GM18519 (cell line): Measurements from ENCODE around the gene TMEM120B.

Experiments
- ATAC-seq: cut with Tn5 transposase; IDR thresholded peaks from one replicate; pipeline ENCODE4 v1.9.1; 2021; ENCODE audit warnings: mild to moderate bottlenecking, moderate library complexity; ENCODE audit not compliant: unreplicated experiment, low FRiP score

The TMEM120B gene

GRCh38 chr12:121812320-121812871 is 99.8 kb downstream of the TMEM120B start:
- no peak for ATAC-seq

DNA sequence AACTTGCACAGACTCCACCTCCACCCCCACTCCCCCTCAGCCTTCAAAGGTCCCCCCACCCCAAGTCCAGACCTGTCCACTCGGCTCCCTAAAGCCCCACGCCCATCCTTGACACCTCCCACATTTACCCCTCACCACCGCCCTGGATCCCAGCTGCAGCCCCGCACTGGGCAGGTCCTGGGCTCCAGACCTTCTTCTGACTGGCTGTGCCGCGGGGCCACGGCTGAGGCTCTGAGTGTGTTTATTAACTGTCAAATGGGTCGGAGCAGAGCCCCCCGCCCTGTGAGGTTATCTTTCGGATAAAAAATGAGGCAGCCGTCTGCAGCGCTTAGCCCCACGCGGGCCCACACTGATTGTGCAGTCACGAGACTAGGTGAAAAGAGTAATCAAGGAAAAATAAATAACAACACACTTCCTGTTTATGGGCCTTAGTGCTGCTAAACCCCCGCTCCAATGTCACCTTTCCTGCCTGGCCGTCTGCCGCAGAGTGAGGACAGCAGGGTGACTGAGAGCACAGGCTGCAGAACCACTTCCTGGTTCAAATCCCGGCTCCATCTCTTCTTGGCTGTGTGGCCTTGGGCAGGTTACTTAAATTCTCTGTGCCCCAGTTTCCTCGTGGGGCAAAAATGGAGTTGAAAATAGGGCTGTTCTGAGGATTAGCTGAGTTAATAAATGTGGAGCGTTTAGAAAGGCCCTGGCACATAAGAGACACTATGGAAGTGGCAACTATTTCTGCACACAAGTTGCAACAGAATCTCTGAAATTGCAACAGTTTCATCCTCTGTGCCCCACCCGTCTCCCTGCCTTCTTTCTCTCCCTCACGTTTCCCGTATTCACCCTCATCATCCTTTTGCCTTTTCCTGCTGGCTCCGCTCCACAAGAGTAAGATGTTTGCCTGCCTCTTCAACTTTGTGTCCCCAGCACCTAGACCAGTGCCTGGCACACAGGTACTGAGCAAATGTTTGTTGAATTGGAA is 100.7 kb downstream of the TMEM120B start:
- ATAC-seq: no peak

DNA sequence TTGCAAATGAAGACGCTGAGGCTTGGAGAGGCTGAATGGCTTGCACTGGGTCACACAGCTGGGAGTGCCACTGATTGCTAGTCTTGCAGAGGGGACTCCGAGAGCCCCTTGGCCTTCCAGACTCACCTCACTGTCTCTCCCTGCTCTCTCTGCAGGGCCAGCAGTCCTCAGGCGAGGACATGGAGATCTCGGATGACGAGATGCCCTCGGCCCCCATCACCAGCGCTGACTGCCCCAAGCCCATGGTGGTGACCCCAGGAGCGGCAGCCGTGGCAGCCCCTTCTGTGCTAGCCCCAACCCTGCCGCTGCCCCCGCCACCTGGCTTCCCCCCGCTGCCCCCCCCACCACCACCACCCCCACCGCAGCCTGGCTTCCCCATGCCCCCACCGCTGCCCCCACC is 101.4 kb downstream of the TMEM120B start:
- ATAC-seq: no peak

GRCh38 chr12:121814429-121815119 is 102.0 kb downstream of the TMEM120B start:
- ATAC-seq: no peak

- no peak for ATAC-seq
Observed at GRCh38 chr12:121815263-121815662, 102.7 kb downstream of the TMEM120B start.

DNA sequence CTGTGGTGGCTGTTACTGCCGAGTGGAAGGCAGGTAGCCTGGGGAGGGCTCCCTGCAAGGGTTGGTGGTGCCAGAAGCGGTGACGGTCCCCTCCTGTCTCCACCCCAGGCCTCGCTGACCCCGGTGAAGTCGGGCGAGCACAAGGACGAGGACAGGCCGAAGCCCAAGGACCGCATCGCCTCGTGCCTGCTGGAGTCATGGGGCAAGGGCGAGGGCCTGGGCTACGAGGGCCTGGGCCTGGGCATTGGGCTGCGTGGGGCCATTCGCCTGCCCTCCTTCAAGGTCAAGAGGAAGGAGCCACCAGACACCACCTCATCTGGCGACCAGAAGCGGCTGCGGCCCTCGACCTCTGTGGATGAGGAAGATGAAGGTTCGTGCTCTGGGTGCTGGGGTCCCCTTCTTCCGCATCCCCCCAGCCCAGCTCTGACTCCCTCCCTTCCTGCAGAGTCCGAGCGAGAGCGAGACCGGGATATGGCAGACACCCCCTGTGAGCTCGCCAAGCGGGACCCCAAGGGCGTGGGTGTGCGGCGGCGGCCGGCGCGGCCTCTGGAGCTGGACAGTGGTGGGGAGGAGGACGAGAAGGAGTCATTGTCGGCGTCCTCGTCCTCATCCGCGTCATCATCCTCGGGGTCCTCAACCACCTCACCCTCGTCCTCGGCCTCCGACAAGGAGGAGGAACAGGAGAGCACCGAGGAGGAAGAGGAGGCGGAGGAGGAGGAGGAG is 104.5 kb downstream of the TMEM120B start:
- no peak for ATAC-seq

DNA sequence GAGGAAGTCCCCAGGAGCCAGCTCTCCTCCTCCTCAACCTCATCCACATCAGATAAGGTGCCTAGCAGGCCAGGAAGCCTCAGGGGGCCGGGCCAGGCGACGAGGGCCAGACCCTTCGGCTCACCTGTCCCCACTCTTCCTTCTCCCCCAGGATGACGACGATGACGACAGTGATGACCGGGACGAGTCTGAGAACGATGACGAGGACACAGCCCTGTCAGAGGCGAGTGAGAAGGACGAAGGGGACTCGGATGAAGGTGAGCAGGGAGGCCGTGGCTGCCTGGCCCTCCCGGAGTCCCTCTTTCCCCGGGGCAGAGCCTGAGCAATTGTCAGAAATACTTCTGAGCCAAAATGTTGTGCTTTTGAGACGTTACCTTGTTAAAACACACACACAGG is 105.1 kb downstream of the TMEM120B start:
- no peak for ATAC-seq

- no peak for ATAC-seq
Observed at GRCh38 chr12:121819212-121819949, 106.8 kb downstream of the TMEM120B start.

GRCh38 chr12:121820056-121820455 is 107.5 kb downstream of the TMEM120B start:
- ATAC-seq: no peak

- no peak for ATAC-seq
Observed at GRCh38 chr12:121822393-121823100, 110.0 kb downstream of the TMEM120B start.

GRCh38 chr12:121823101-121823726 is 110.7 kb downstream of the TMEM120B start:
- no peak for ATAC-seq

- ATAC-seq: no peak
Observed at GRCh38 chr12:121823727-121824115, 111.2 kb downstream of the TMEM120B start.

- ATAC-seq: no peak
Observed at GRCh38 chr12:121825041-121825523, 112.5 kb downstream of the TMEM120B start.

DNA sequence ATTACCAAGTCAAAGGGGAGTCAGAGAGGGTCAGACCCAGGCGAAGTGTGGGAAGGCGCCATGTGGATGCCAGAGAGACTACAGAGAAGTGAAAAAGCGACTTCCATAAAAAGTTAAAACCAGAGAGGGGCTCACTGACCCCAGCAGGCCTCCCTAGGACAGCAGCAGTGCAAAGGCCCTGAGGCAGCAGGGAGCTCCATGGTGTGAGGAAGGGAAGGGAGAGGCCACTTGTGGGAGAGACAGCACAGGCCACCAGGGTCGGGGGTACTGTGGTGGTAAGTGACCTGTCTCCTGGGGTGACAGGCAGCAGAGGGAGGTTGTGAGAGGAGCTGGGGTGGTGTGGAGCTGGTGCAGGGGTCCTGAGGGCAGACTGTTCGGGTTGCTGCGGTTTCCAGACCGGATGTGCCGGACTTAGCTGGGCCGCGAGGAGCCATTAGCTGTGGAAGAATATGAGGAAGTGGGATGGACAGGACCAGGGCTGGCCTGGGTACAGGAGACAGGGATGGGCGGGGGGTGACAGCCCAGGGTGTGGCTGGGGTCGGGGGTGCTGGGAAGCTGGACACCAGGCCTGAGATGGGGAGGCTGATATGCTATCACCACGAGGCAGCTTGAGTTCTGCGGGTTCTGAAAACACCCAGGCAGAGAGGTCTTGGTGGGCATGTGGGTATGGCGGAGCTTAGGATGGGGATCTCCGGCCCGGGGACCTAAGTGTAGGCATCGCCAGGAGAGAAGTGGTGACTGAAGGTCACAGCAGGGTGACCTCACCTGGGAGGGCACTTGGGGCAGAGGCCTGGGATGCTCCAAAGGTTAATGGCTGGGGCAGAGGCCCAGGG is 114.0 kb downstream of the TMEM120B start:
- no peak for ATAC-seq

GRCh38 chr12:121827351-121828099 is 115.0 kb downstream of the TMEM120B start:
- no peak for ATAC-seq

GRCh38 chr12:121828306-121828705 is 115.8 kb downstream of the TMEM120B start:
- no peak for ATAC-seq

DNA sequence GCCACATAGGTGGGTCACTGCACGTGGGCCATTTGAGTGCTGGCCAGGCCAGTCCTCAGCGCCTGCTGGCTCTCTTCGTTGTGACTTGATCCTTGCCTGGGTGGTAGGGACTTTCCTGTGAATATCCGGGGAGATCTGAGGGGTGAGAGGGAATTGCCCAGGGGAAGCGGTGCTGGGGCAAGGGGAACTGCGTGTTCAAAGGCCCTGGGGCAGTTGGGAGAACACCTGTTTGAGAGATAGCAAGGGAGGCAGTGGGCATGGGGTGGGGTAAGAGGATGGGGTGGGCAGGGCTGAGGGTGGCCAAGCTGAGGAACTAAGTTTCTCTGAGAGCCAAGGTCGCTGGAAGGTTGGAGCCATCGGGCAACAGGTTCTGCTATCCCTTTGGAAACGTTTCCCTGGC is 116.3 kb downstream of the TMEM120B start:
- no peak for ATAC-seq
